Suppressor macrophage treated with lipopolysaccharide for 4 hours (primary cell): ENCODE measurements around the gene FGF4.

Experiments
- DNase-seq: peaks from one replicate; pipeline ENCODE4 v3.0.0-alpha.2; 2020

The FGF4 gene, protein sequence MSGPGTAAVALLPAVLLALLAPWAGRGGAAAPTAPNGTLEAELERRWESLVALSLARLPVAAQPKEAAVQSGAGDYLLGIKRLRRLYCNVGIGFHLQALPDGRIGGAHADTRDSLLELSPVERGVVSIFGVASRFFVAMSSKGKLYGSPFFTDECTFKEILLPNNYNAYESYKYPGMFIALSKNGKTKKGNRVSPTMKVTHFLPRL

DNA sequence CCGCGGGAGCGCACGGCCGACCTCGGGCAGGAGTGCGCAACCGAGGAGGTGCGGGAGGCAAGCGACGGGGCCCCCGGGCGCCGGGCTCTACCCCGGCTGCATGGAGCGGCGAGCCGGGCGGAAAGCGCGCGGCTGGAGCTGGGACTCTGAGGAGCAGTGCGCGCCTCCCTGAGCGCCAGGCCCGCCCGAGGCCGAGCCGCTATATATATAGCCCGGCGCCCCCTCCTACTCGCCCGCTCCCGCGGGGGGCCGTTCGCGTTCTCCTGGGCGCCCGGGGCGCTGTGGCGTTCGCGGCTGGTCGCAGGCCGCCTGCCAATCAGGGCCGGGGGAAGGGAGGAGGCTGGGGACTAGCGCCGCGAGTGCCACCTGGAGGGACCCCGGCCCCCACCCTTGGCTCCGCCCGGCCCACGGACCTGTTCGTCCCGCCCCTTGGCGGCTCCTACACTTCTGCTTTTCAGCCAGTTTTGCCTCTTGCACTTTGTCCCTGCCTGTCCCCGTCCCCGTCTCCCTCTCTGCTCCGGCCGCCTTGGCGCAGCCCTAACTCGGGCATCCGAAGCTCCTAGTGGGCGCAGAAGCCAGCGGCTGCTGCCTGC, at the start of gene FGF4:
FGF4 (minus strand) TSS at position 179 of the 593 bp plus-strand sequence. CDS start 257 bp downstream, outside the sequence.
- DNase-seq, result no peak

DNA sequence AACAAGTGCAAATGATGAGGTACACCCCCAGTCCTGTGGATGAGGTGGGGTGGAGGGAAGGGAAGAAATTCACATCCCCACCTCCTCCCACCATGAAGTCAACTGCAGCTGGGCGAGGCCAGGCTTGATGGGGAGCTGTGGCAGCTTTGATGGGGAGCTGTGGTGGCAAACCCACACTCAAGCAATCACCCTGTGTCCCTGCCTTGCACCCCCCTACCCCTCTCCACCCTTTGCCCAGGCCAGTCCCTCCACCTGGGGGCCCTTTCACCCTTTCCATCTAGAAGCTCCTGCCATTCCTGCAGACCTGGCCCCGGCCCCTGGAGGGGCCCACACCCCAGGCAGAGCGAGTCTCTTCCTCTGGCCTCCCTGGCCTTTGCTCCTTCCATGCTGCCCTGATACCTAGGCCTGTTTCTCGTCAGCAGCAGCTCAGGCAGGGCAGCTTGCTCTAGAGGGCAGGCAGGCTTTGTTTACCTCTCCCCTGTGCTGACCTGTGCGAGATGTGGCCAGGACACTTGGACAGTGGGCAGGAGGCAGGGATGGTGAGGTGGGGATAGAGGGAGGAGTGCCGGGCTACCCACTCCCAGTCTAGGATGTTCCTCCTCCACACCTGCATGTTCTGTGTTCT, 48.6 kb upstream of the FGF4 start:
- no peak for DNase-seq

GRCh38 chr11:69822676-69823494, 47.7 kb upstream of the FGF4 start:
- DNase-seq, result no peak

- DNase-seq, result no peak
Observed at GRCh38 chr11:69821511-69822040, 46.4 kb upstream of the FGF4 start.

GRCh38 chr11:69820441-69820840, 45.3 kb upstream of the FGF4 start:
- no peak for DNase-seq

GRCh38 chr11:69819541-69820070, 44.5 kb upstream of the FGF4 start:
- DNase-seq, result no peak

DNA sequence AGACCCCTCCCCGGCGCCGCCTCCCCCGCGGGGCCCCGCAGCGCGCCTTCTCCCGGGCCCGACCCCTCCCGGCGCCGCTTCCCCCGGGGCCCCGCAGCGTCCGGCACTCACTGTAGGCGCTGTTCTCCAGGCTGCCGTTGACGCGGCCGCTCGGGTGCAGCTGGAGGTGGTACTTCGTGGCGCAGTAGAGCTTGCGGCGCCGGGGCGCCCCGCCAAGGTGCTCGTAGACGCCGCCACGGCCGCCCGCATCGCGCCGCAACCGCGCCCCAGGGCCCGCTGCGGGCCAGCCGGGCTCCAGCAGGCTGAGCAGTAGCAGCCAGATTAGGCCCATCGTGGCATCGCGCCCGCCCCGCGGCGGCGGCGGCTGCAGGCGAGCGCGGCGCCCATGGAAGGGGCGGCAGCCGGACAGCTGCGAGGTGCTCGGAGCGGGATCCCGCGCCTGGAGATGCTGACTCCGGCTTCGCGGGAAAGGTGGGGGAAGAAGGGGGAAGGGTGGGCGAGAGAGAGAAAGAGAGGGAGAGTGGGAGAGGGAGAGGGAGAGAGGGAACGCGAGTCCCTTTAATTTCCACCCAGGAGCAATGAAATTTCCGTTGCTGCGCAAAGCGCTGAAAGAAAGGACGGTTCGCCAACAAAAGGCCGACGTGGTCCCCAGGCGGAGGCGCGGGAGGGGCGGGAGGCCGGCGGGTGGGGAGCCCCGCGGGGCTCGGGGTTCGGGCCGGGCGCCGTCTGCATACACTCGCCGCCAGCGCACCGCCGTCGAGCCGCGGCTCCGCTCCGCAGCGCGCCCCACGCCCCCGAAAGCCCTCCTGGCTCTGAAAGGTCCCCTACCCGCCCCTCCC, 43.7 kb upstream of the FGF4 start, which contains the start of gene FGF3:
FGF3 (minus strand) TSS at position 814 of the 839 bp plus-strand sequence; CDS start at position 331, 483 bp downstream.
- no peak for DNase-seq

- DNase-seq, result no peak
Observed at GRCh38 chr11:69818231-69818602, 43.1 kb upstream of the FGF4 start.

DNA sequence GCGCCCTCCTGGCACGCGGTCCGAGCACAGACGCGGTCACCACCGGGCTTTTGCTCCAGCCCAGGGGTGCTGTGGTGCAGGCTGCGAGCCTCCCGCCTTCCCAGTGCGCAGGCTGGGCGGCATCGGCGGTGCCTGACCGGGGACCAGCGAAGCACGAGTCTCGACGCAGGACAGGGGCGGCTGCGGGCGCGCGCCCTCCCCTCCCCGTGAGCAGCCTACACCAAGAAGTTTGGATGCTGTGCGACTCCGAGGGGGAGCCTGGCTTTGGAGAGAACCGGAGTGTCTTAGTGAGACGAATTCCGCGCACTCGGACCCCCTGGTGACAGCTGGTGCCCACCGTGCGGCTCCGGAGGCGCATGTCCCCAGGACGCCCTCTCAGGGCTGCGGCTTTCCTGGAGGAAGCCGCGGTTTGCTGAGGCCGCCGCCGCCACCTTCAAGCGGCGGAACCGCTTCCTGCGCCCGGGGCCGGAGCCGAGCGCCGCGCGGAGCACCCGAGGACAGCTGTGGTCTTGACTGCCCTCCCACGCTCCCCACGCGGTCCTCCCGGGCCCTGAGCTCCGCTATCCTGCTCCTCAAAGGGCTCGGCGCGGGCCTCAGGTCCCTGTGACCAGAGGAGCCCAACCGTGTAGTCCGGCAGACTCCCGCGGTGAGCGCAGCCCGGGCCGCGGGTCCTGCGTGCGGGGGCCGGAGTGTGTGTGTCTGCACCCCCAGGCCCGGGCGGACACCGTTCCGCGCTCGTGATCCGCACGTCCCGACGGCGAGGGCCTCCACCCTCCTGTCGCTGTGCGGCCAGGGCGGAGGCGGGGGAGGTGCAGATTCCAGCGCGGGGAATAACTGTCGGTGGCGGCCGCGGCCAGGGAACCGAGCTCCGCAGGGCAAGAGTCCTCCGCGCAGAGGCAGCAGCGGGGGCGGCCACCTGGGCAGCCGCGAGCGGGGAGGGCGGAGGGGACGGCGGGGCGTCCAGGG, 42.4 kb upstream of the FGF4 start:
- no peak for DNase-seq

GRCh38 chr11:69816671-69817070, 41.5 kb upstream of the FGF4 start:
- no peak for DNase-seq

- DNase-seq, result no peak
Observed at GRCh38 chr11:69815973-69816372, 40.8 kb upstream of the FGF4 start.

GRCh38 chr11:69814902-69815301, 39.8 kb upstream of the FGF4 start:
- no peak for DNase-seq

DNA sequence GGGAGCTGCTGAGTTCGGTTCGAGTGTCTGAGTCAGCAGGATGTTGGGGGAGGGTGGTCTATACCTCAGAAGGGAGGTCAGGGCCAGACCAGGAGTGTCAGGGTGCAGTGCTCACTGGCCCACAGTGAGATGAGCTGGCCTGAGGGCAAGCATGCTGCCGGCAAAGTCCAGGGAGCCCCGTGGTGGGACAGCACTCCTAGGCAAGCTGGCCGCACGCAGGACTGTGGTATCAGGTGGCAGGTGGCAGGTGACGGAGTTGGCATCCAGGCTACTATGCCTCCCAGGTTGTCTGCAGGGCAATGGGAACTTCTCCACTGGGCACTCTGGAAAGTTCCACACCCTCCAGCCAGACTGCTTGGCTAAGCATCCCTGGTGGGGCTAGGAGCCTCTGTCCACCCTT, 39.3 kb upstream of the FGF4 start:
- DNase-seq, result no peak

- DNase-seq, result no peak
Observed at GRCh38 chr11:69813839-69814238, 38.7 kb upstream of the FGF4 start.

- no peak for DNase-seq
Observed at GRCh38 chr11:69812946-69813345, 37.8 kb upstream of the FGF4 start.

DNA sequence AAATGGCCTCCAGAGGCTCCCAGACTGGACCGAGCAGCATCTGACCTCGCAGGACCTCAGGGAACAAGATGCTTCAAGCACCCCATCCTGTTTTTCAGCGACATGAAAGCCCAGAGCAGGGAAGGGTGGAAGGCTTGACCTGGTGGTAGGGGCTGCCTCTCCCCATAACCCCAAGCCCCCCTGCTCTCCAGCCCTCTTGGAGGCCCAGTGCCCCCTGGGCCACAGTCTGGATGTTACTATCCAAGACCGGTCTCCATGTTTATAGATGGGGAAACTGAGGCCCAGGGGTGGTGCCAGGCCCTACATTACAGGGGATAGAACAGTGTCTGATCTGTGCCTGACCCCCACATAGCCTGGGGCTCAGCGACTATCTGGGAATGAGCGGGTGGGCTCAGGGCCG, 37.1 kb upstream of the FGF4 start:
- no peak for DNase-seq

GRCh38 chr11:69811431-69811830, 36.3 kb upstream of the FGF4 start:
- no peak for DNase-seq

- DNase-seq, result no peak
Observed at GRCh38 chr11:69810289-69811118, 35.4 kb upstream of the FGF4 start.

DNA sequence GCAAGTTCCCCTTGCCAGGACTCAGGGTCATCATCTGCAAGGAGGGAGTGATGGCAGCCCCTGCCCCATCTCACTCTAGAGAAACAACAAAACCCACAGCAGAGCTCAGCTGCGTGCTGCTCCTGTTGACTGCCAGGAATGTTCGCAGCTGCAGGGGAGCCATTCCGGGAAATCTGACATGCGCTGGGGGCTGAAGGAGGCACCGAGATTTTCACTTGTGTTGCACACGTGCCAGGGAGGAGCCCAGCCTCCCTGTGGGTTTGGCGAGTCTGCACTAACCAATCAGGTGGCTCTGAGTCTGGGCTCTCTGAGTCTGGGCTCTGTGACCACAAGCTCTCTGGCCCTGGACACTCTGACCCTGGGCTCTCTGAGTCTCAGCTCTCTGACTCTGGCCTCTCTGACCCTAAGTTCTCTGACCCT, 33.5 kb upstream of the FGF4 start:
- DNase-seq, result no peak
